Stimulated activated CD4-positive, alpha-beta T cell treated with anti-CD3 and anti-CD28 coated beads, Interleukin-4, amount 100 ng/mL, for 1 hour (primary cell): ENCODE measurements around the gene TTF1.

Source experiments
- DNase-seq: peaks from one replicate; pipeline ENCODE4 v3.0.0-alpha.2; 2020

The TTF1 gene

DNA sequence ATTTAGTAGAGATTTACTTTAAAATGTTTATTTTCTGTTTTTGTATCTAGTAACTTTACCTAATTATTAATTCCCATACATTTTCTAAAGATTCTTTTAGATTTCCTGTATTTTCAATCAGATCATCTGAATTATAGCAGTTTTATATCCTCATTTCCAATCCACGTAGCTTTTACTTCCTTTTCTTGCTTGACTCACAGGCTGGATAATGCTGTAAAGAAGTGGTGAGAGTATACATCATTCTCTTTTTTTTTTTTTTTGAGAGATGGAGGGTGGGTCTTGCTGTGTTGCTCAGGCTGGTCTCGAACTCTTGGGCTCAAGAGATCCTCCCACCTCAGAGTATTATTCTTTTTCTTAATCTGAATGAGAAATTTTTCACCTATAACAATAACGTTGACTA lies 40.7 kb downstream of the TTF1 start:
- no peak for DNase-seq

DNA sequence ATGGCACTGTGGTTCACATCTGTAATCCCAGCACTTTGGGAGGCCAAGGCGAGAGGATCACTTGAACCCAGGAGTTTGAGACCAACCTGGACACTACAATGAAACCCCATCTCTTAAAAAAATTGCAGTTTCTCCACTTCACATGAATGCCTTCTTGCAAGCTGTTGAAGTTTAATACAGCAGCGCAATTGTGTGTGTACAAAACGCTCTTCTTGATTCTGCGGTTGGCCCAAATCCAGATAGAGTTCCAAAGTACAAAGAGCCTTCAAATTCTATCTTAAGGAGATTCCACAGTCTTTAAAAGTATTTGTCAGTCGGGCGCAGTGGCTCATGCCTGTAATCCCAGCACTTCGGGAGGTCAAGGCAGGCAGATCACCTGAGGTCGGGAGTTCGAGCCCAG lies 42.6 kb downstream of the TTF1 start:
- no peak for DNase-seq

DNA sequence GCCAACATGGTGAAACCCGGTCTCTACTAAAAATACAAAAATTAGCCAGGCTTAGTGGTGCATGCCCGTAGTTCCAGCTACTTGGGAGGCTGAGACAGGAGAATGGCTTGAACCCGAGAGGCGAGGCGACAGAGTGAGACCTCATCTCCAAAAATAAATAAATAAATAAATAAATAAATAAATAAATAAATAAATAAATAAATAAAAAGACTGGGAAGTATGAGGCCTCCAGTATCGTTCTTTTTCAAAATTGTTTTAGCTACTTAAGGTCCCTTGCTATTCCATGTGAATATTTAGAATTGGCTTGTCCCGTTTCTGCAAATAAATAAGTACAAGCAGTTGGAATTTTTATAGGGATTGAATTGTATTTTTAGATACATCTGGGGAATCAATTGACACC lies 48.9 kb downstream of the TTF1 start:
- no peak for DNase-seq

DNA sequence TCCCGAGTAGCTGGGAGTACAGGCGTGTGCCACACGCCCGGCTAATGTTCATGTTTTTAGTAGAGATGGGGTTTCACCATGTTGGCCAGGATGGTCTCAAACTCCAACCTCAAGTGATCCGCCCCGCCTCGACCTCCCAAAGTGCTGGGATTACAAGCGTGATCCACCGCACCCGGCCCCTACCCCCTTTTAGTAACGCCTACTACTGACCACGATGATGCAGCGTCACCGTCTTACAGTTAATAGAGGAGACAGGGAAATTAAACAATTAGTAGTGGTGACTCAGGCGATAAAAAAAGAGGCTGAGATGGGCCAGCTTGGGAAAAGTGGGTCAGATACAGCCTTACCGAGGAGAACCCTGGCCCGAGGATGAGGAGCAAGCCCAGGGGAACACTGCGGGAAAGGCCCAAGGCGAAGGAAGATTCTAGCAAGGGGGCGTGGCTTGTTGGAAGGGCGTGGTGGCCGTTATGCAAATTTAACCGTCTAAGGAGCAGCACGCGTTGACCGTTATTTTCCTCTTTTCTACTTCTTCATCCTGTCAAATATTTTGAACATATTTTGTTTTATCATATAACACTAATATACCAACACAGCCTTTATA lies 50.2 kb downstream of the TTF1 start:
- no peak for DNase-seq

DNA sequence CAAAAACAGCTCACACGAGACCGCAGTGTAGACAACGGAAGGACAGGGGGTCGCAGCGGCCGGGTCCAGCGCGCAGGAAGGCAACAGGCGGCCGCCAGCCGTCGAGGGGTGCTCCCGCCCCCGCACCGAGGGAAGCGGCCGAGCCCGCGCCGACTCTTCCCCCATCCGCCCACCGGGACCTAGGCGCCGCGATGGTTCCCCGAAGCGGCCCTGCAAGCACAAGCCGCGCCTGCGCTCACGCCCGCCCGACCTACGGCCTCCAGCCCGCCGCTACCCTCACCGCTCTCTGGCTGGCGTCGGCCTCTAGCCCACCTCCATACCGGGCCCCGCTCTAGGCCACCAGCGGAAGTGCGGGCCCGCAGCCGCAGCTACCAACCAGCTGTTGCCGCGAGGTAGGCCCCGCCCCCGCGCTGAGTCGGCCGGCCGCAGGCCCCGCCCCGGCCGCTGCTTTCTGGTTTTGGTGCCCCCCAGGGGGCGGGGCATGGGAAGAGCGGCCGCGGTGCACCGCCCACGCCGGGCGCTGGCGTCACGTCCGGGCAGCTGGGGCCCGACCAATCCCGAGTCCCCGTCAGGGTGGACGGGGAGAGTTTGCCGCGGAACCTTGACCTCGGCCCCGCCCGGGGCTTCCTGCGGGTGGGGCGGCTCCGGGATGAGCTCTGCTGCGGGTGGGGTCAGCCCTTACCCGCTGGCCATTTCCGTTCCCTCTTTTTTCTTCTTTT lies 51.8 kb downstream of the TTF1 start, which contains the start of gene SETX:
TSS of gene SETX (minus strand) at position 350 of the 719 bp plus-strand sequence. CDS start 5,558 bp downstream, outside the sequence.
- peak; percentile 98 for DNase-seq

DNA sequence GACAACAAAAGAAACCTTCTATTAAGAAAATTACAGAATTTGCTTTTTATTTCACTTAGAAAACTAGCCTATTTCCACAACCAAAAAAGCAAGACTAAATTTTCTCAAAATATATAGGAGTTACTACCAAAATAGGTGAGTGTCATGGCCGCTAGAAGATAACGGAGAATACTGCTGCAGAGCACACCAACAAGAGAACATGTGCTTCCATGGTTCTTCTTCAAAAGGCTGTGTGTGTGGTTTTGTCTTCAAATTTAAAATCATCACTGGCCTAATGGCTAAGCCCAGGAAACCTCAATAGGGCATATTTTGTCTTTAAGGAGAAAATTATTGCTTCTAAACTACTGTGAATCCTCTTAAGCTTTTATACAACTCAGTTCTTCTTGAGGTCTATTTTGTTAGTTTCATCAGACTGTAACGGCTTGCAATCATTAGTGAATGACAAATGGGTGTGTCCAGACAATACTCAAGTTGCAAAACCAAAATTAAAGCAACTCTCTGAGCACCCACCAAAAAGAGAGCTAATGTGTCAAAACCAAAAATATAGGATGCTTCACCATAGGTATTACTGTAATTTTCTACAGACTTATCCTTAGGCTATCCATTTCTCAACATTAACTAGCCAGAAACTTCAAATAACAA lies 55.1 kb downstream of the TTF1 start:
- DNase-seq: no peak

DNA sequence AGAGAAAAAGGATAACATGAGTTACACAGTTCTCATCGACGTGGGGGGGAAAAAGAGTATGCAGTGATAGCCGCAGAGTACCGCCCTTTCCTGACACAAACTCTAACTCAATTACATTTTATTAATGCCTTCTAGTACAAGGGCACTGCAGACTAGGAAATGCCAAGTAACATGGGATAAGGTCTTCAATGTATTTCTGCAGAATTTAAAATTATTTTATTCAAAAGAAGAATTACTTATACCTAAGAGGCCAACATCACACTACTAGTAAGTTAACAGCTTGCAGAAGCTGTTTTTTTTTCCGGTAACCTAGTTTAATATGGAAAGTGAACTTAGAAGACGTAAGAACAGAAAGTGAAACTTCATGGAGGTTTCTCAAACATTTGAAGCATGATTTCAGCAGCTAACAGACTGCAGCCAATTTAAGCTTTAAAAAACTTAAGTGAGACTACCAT lies 55.8 kb downstream of the TTF1 start:
- DNase-seq: no peak

DNA sequence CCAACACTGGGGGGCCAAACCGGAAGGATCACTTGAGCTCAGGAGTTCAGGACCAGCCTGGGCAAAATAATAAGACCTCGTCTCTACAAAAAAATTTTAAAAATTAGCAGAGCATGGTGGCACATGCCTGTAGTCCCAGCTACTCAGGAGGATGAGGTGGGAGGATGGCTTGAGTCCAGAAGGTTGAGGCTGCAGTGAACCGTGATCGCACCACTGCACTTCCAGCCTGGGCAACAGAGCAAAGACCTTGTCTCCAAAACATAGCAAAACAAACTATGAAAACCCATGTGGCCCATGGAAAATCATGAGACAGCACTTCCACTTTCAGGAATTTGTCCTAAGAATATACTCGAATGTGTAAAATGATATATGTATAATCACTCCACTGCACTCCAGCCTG lies 58.0 kb downstream of the TTF1 start:
- no peak for DNase-seq

DNA sequence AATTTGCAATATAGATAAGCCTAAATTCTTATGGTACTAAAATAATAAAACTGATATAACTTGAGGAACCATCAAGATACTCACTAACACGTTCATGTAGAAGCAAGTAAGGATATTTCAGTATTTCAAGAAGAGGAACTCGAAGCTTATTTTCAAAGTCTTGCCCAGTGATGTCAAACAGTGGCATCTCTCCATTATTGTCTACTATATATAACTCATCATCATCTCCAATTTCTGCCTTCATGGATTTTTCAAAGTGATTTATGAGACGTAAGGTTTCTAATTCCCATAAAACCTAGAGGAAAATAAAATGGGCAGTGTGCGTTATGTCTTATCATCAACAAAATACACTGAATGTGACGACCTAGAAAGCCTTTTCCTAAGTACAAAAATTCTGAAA lies 60.5 kb downstream of the TTF1 start:
- DNase-seq: no peak

DNA sequence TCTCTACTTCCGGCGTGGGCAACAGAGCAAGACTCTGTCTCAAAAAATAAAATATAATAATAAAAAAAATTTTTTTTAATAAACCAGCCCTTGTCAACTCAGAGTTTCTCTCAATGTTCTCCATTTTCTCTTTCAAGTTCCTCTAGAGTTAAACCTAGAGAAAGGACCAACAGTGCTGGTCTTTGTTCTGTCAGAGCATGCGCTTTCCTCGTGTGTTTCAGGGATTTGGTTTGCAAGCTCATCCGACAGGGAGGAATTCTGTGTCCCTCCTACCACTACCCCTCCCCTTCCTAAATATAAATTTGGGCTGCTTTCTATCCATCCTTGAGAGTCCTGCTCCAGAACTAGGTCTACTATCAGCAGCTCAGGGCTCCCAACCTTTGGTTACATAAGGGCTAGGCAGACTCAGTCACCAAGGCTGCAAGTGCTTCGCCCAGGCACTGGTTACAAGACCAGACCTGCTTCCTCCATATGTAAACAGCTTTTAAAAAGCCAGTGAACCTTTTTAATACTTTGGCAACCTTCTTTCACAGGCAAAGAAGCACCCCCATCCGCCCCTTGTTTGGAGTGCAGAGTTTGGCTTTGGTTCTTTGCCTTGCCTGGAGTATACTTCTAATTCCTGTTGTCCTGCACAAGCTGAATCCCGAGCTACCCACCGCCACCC lies 65.3 kb downstream of the TTF1 start:
- DNase-seq: no peak

DNA sequence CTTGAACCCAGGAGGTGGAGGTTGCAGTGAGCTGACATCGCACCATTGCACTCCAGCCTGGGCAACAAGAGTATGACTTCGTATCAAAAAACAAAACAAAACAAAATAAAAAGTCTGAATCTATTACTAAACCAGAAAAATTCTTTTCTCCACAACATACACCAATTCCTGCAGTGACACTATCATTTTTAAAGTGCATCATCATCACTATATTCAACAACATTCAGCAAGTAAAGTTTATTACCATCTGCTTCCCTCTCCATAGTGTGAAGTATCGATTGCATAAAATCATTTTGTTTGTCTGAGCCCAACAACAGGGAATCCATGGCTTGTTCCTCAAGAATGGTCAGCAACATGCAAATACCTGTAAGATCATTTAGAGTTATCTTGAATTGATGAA lies 72.3 kb downstream of the TTF1 start:
- DNase-seq: no peak

DNA sequence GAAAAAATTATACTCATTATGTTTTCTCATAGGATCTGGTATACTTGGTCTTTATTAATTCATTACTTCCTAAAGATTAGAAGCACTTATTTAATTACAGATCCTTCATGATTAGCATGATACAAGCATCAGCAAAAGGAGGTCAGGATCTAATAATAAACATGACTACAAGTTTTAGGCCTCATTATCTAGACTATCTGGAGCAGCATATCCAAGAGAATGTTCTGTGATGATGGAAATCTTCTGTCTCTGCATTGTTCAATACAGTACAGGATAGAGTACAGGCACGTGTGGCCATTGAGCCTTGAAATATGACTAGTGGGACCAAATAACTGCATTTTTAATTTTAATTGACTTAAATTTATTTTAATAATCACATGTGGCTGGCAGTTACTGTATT lies 73.1 kb downstream of the TTF1 start:
- no peak for DNase-seq

DNA sequence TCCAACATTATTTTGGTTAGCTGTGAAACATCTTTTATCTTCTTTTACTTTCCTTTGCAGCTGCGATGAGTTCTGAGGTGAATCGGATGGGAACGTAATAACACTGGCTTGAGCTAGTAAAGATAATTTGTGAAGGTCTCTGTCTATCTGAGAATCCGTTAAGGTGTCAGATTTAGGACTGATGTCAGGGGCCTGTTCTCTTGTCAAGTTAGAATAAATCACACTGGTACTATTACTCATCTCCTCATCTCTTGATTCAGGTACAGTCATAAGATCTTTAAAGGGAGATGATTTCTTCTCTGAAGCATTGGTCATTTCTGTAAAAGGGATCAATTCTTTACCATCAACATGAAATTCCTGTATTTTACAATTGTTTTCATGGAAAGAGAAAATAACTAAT lies 78.1 kb downstream of the TTF1 start:
- no peak for DNase-seq

DNA sequence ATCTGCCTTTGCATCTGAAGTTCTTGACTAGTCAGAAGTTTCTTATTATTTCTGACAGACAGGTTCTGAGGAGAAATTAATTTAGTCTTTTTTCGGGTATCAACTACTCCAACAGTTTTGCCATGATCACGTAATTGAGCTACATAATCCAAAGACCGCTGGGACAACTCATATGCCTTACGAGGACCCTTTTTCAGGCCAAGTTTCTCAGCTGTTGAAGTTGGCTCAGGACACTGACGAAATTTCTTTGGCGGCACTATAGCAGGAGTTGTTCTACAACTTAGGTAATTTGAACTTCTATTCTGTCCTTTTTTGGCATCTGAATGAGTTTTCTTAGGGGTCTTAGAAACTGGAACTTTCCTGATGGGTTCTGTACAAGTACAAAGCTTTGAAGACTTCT lies 79.1 kb downstream of the TTF1 start:
- no peak for DNase-seq
